AG10803 (cell line): Measurements from ENCODE around the gene UBE2V1.
"Not testable (repeated sequence)": the region's sequence is repeated elsewhere in the genome, so short reads cannot be mapped to it uniquely, and the experiment has no call there.

Source experiments
- DNase-seq: peaks from one replicate; pipeline ENCODE4 v3.0.0; 2010; ENCODE audit warnings: low read depth
- H3K4me3 ChIP-seq: 2 replicates; pipeline ENCODE4 v1.5.1; 2011; ENCODE audit warnings: mild to moderate bottlenecking, low read length, control low read depth
- TF ChIP-seq, protein P1 (sequence below): conservative IDR thresholded peaks from 2 replicates; pipeline ENCODE4 v1.5.1; 2011; ENCODE audit warnings: mild to moderate bottlenecking, low read length, control low read depth, inconsistent platforms

UBE2V1 gene

DNA sequence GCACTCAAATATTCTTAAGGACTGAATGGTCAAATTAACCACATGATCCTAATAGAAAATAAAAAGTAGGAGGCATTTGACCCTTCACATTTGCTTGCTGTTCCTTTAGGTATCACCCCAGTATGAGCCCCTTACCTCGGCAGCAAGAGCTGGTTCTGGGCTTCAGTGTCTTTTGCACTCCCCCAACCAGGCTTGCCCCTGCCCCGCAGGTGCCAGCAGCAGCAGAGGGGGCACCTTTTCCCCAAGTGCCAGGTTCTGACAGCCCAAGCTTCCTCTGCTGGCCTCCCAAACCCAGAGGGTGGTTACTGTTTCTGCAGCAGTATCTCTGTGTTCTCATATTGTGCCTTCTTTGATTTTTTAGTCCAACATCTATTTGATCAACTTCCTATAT lies 23.2 kb downstream of the UBE2V1 start:
- TF ChIP-seq, protein P1, sequence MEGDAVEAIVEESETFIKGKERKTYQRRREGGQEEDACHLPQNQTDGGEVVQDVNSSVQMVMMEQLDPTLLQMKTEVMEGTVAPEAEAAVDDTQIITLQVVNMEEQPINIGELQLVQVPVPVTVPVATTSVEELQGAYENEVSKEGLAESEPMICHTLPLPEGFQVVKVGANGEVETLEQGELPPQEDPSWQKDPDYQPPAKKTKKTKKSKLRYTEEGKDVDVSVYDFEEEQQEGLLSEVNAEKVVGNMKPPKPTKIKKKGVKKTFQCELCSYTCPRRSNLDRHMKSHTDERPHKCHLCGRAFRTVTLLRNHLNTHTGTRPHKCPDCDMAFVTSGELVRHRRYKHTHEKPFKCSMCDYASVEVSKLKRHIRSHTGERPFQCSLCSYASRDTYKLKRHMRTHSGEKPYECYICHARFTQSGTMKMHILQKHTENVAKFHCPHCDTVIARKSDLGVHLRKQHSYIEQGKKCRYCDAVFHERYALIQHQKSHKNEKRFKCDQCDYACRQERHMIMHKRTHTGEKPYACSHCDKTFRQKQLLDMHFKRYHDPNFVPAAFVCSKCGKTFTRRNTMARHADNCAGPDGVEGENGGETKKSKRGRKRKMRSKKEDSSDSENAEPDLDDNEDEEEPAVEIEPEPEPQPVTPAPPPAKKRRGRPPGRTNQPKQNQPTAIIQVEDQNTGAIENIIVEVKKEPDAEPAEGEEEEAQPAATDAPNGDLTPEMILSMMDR = no peak
- no peak overlapping the region for H3K4me3 ChIP-seq
- no peak for DNase-seq

DNA sequence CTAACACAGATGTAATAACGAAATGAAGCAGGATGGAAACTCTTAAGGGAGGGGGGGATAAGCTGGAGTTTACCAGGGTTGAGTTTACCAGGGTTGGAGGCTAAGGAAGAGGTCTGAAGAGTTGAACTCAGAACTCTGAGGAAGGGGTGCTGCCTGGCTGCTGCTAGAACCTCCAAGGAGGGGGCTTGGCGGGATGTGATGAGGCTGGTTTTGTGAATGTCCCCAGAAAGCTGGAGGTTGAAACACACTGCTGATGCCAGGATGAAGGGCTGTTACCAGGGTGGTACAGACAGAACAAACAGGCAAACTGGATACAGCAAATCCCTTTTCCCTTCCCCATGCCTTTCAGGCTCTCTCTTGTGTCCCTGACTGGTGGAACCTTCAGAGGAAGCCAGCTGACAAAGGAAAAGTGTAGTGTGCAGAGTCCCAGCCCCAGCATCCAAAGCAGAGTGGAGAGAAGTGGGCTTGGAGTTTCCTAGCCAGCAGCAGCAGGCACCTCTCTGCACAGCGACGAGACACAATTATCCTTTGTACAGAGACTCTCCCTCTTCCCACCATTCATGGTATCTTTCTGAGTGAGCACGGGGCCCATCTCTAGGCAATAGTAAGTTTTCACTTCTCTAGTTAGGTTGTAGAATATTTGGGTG lies 23.7 kb downstream of the UBE2V1 start:
- TF ChIP-seq, protein P1 = no peak
- no peak overlapping the region for H3K4me3 ChIP-seq
- DNase-seq = no peak

DNA sequence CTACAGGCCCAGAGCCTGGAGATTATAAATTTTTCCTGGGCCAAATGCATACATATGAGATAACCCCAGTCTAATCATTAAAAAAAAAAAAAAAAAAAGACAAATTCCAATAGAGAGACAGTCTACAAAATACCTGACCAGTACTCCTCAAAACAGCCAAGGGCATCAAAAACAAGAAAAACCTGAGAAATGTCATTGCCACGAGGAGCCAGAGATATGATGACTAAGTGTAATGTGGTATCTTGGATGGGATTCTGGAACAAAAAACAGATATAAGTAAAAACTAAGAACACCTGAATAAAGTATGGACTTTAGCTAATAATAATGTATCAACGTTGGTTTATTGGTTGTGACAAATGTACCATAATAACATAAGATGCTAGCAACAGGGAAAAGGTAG lies 24.9 kb downstream of the UBE2V1 start:
- TF ChIP-seq, protein P1 = no peak
- H3K4me3 ChIP-seq = no peak overlapping the region
- DNase-seq = no peak

DNA sequence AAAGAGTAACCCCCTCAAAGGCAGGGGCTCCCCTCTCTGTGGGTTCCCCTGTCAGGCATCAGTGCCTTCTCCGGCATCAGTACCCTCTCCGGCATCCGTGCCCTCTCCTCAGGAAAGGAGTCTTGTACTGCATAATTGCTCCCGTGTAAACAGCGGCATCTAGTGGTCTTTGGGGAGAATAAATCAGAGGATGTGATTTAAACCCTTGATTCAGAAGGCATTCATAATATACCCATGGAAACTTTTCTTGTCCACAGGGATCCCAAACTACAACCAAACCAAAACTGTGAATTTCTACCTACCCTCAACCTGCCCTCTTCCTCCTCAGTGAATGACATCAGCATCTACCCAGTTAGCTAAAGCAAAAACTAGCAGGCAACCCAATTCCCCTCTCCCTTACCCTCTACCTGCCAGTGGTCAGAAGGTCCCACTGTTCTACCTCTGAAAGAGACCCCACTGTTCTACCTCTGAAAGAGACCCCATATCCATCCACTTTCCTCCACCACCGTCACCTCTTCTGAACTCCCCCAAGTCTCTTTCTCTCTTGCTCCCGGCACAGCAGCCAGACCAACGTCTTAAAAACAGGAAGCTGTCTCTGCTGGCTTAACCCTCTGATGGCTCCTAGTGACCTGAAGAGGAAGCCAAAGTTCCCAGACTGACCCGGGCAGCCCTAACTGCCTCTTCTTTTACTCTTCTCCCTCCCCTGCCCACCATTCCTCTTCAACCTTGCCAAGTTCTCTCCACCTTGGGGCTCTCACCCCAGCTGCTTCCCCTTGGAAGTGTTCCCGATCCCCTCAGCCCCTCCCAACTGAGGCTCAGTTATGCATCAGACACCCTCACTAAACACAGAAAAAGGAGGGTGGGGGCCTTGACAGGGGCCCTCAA lies 27.2 kb downstream of the UBE2V1 start:
- TF ChIP-seq, protein P1 = peak; percentile 82
- peak; percentile 65 for DNase-seq
- peak overlapping the region; percentile 23; the same call in 1 of the 2 replicates for H3K4me3 ChIP-seq

DNA sequence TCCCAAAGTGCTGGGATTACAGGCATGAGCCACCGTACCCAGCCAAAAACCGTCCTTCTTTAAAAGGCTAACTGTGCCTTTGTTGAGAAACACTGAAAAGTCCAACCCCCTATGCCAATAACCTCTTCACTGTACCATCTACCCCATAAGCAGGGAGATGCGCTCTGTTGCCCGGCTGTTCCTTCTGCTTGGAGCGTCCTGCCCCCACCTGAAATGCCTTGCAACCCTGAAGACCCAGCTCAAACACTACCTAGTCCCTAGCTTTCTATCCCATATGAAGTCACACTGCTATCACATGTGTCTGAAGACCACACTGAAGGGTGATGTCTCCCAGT lies 27.8 kb downstream of the UBE2V1 start:
- DNase-seq = no peak
- TF ChIP-seq, protein P1 = no peak
- no peak overlapping the region for H3K4me3 ChIP-seq

DNA sequence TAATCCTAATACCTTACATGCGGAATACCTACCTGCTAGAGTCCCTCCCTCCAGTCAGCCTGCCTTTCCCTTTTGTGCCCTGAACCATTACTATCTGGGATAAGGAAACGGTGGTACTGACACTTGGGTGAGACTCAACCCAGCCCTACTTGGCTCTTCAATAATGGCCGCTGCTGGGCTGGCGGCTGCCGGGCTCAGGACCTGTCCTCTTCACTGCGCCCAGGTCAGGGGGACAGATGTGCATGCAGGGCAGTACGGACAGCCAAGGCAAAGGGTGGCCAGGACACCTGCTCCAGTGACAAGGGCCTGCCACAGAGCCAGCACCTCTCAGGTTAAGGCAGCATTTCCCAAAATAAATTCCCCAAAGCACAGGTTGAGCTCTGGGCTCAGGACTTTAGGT lies 29.9 kb downstream of the UBE2V1 start:
- DNase-seq = no peak
- TF ChIP-seq, protein P1 = no peak
- H3K4me3 ChIP-seq = no peak overlapping the region

DNA sequence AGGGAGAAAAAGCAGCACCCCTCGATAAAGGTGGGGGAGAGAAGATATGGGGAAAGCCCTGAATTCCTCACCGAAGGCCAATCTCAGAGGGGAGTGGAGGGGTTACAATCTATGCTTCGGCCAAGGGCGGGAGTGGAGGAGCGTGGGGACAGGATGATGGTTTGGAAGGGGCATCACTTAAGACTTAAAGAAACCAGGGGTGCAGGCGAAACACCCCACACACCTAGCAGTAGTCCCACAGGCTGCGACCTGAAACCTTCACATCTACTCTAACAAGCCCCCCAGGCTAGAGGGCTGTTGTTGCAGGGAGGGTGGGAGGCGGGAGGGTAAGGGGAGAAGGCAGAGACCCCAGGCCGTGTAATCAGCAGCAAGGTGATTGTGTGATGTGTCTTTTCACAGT lies 30.9 kb downstream of the UBE2V1 start:
- not testable (repeated sequence) for DNase-seq, H3K4me3 ChIP-seq
